HepG2 (cell line): ENCODE results near the gene PDGFD. TPM values are rescaled to one million over a fixed set of nuclear protein-coding genes. Genes with fewer than 3 reads are reported as not detected.

Experiments
- ATAC-seq: fragments of 200-7000 bp; cut with Tn5 transposase; 3 replicates; pipeline ENCODE4 v1.9.1; 2020; ENCODE audit warnings: mild to moderate bottlenecking, moderate library complexity
- BruUV-seq: library from RNA; stranded (reverse); fragments of 400-500 nt; replicated peaks from 2 replicates; lab custom pipeline; 2021; lab: Mats Ljungman, UMichigan
- CTCF ChIA-PET: fragments of 300-600 bp; formaldehyde crosslinking; extraction: SDS; loops from one replicate; lab custom pipeline; 2021; ENCODE audit warnings: low total read pairs, inconsistent platforms, low intra/inter-chr PET ratio; lab: Yijun Ruan, JAX
- POLR2A ChIA-PET: fragments of 350-600 bp; sonication (Branson Sonifier 250); formaldehyde crosslinking; loops from one replicate; lab custom pipeline; 2020; ENCODE audit warnings: antibody characterized with exemption, inconsistent platforms; lab: Yijun Ruan, JAX
- DNase-seq: peaks from one replicate; pipeline ENCODE4 v3.0.0-alpha.2; 2015; ENCODE audit warnings: low spot score
- FAIRE-seq: peaks from 3 replicates; lab custom pipeline; 2011; peaks lifted over from hg19 to GRCh38; lab: Jason Lieb, UNC
- H2AFZ ChIP-seq: one replicate; pipeline ENCODE4 v1.6.1; 2011; ENCODE audit warnings: low read length, inconsistent platforms
- H3K27ac ChIP-seq: fragments of 300-600 bp; 3 replicates; pipeline ENCODE4 v1.8.0; 2011; ENCODE audit warnings: mixed run types, mild to moderate bottlenecking, mixed read lengths, low read length, inconsistent platforms; ENCODE audit not compliant: insufficient read depth; ENCODE audit errors: extremely low read length
- H3K27me3 ChIP-seq, 2 experiments: fragments of 200-600 bp in 1 of 2; 2 replicates in 1 of 2; 3 replicates in 1 of 2; pipeline versions ENCODE4 v1.6.0 to v1.8.0; 2011; ENCODE audit warnings: low read length in 2 of 2, mild to moderate bottlenecking in 2 of 2, moderate library complexity in 2 of 2, inconsistent platforms in 1 of 2; ENCODE audit not compliant: insufficient read depth in 2 of 2, control insufficient read depth in 1 of 2
- H3K36me3 ChIP-seq, 2 experiments: fragments of 200-600 bp in 1 of 2; replicated peaks in 1 of 2; 2 replicates in 1 of 2; 3 replicates in 1 of 2; pipeline versions ENCODE4 v1.5.1 to v1.8.0; 2011; ENCODE audit warnings: low read length in 2 of 2, inconsistent platforms in 1 of 2; ENCODE audit not compliant: insufficient read depth in 2 of 2, control insufficient read depth in 1 of 2
- H3K4me1 ChIP-seq: 2 replicates; pipeline ENCODE4 v1.5.1; 2012; ENCODE audit warnings: low read length, inconsistent platforms; ENCODE audit not compliant: insufficient read depth
- H3K4me2 ChIP-seq: 2 replicates; pipeline ENCODE4 v1.6.0; 2011; ENCODE audit warnings: low read depth, low read length, inconsistent platforms
- H3K4me3 ChIP-seq, 3 experiments: fragments of 200-600 bp in 1 of 3; sonication (generic), shearing (Covaris generic) in 1 of 3; replicated peaks in 1 of 3; 2 replicates each; pipeline ENCODE4 v1.5.1; 2011 to 2016; ENCODE audit warnings: low read length in 3 of 3, inconsistent platforms in 2 of 3, low read depth in 2 of 3, mild to moderate bottlenecking in 2 of 3, control low read depth in 1 of 3, mixed read lengths in 1 of 3; ENCODE audit not compliant: insufficient read depth in 1 of 3
- H3K79me2 ChIP-seq: one replicate; pipeline ENCODE4 v1.6.1; 2011; ENCODE audit warnings: low read length, inconsistent platforms; ENCODE audit not compliant: insufficient read depth
- H3K9ac ChIP-seq: 2 replicates; pipeline ENCODE4 v1.6.0; 2011; ENCODE audit warnings: mild to moderate bottlenecking, low read depth, low read length, inconsistent platforms; ENCODE audit not compliant: insufficient read depth
- H3K9me3 ChIP-seq: 2 replicates; pipeline ENCODE4 v1.5.1; 2012; ENCODE audit warnings: mild to moderate bottlenecking, low read length
- H4K20me1 ChIP-seq: 2 replicates; pipeline ENCODE4 v1.6.0; 2011; ENCODE audit warnings: inconsistent platforms, mild to moderate bottlenecking, low read length, moderate library complexity; ENCODE audit not compliant: insufficient read depth
- DDIT3 ChIP-seq: sonication (generic); formaldehyde crosslinking; IDR thresholded peaks from 2 replicates; pipeline ENCODE4 v1.4.0; 2020; ENCODE audit warnings: mild to moderate bottlenecking, missing genetic modification reagents
- IKZF5 ChIP-seq: IDR thresholded peaks from 2 replicates; pipeline ENCODE4 v1.6.1; 2018; ENCODE audit warnings: missing genetic modification reagents, mild to moderate bottlenecking, missing compliant biosample characterization
- NKX3-1 ChIP-seq: sonication (generic); formaldehyde crosslinking; IDR thresholded peaks from 2 replicates; pipeline ENCODE4 v1.5.0; 2020; ENCODE audit warnings: missing genetic modification reagents
- NRL ChIP-seq: sonication (generic); formaldehyde crosslinking; IDR thresholded peaks from 2 replicates; pipeline ENCODE4 v1.5.0; 2020; ENCODE audit warnings: missing genetic modification reagents, mild to moderate bottlenecking, moderate library complexity, borderline replicate concordance
- PHB2 ChIP-seq: fragments of 450-650 bp; IDR thresholded peaks from 2 replicates; pipeline ENCODE4 v1.6.1; 2018; ENCODE audit not compliant: partially characterized antibody
- SMAD1 ChIP-seq: sonication (generic); formaldehyde crosslinking; IDR thresholded peaks from 2 replicates; pipeline ENCODE4 v1.4.0; 2020; ENCODE audit warnings: missing genetic modification reagents, low read depth, mild to moderate bottlenecking, borderline replicate concordance
- SMYD3 ChIP-seq: sonication (generic); formaldehyde crosslinking; IDR thresholded peaks from 2 replicates; pipeline ENCODE4 v1.8.1; 2023; ENCODE audit warnings: mild to moderate bottlenecking, missing genetic modification reagents
- ZNF12 ChIP-seq: sonication (generic); formaldehyde crosslinking; IDR thresholded peaks from 2 replicates; pipeline ENCODE4 v1.5.0; 2020; ENCODE audit warnings: missing genetic modification reagents
- ZNF224 ChIP-seq: sonication (generic); formaldehyde crosslinking; IDR thresholded peaks from 2 replicates; pipeline ENCODE4 v1.5.0; 2020; ENCODE audit warnings: mild to moderate bottlenecking, missing genetic modification reagents
- ZNF337 ChIP-seq: sonication (generic); formaldehyde crosslinking; IDR thresholded peaks from 2 replicates; pipeline ENCODE4 v1.5.1; 2020; ENCODE audit warnings: missing genetic modification reagents, low read depth, mild to moderate bottlenecking, borderline replicate concordance
- ZNF432 ChIP-seq: sonication (generic); formaldehyde crosslinking; IDR thresholded peaks from 2 replicates; pipeline ENCODE4 v1.5.0; 2020; ENCODE audit warnings: missing genetic modification reagents, mild to moderate bottlenecking, borderline replicate concordance
- ZNF503 ChIP-seq: sonication (generic); formaldehyde crosslinking; IDR thresholded peaks from 2 replicates; pipeline ENCODE4 v1.4.0; 2020; ENCODE audit warnings: missing genetic modification reagents
- ZNF747 ChIP-seq: sonication (generic); formaldehyde crosslinking; IDR thresholded peaks from 2 replicates; pipeline ENCODE4 v1.8.1; 2023; ENCODE audit warnings: missing genetic modification reagents, mild to moderate bottlenecking, borderline replicate concordance
- ZNF841 ChIP-seq: sonication (generic); formaldehyde crosslinking; IDR thresholded peaks from 2 replicates; pipeline ENCODE4 v1.8.1; 2023; ENCODE audit warnings: missing genetic modification reagents, borderline replicate concordance
- WGBS: methylation state at CpG from one replicate; pipeline ENCODE4 v1.1.6; 2017; ENCODE audit warnings: low lambda C conversion rate; 5-methylcytosine and 5-hydroxymethylcytosine counted together
- in situ Hi-C: cut with HindIII; loops from 2 replicates; pipeline ENCODE4 v1.10.0; 2017; ENCODE audit warnings: low pct_unique_long_range_greater_than_20kb; ENCODE audit not compliant: extremely low pct_ligation_motif_present
- intact Hi-C: fragments of 100-400 bp; cut with micrococcal nuclease; formaldehyde crosslinking; loops from one replicate; pipeline ENCODE4 v1.10.0; 2022; ENCODE audit not compliant: unreplicated experiment
- polyA plus RNA-seq, 8 experiments: library from polyadenylated mRNA; depleted of rRNA in 3 of 8; stranded (reverse) in 7 of 8; unstranded in 1 of 8; fragments of >200 nt; fragmentation: Illumina TruSeq in 4 of 8; extraction: Trizol in 4 of 8; gene quantifications; 2 replicates each; pipeline versions ENCODE4 v1.2.1 to v1.2.3, GENCODE V29; 2011 to 2016; ENCODE audit warnings: low read depth in 4 of 8, missing spikeins in 1 of 8, mixed read lengths in 1 of 8; ENCODE audit not compliant: insufficient read depth in 1 of 8
- total RNA-seq, 5 experiments: library from RNA; depleted of rRNA; stranded (reverse); fragments of >200 nt; fragmentation: Illumina TruSeq; extraction: Trizol; gene quantifications; 2 replicates each; pipeline ENCODE4 v1.2.3, GENCODE V29; 2016; ENCODE audit warnings: low read depth in 1 of 5
- TF ChIP-seq, protein P1 (sequence below): sonication (generic); formaldehyde crosslinking; IDR thresholded peaks from 2 replicates; pipeline ENCODE4 v1.5.1; 2020; ENCODE audit warnings: mild to moderate bottlenecking, missing genetic modification reagents, moderate library complexity
- TF ChIP-seq, protein P2 (sequence below): sonication (generic); formaldehyde crosslinking; conservative IDR thresholded peaks from 2 replicates; pipeline ENCODE4 v1.4.0; 2020; ENCODE audit warnings: missing genetic modification reagents

PDGFD gene
- total and polyA plus RNA-seq, 2 of the 13 experiments (the other 11 are each of a cell fraction or from before 2014, with no cell fraction given) = 0.09 to 0.29 TPM

GRCh38 chr11:104054911-104055529, 108.9 kb downstream of the PDGFD start:
- Histone ChIP-seq H4K20me1 (no peaks in the 10 kb centered on the region), H3K79me2 (no peaks in the 10 kb centered on the region), H3K27ac (no peak overlapping the region), H3K4me1 (no peaks in the 10 kb centered on the region), H3K4me3 (no peak overlapping the region), H3K4me2 (no peak overlapping the region), H2AFZ (no peak overlapping the region), H3K27me3 (no peaks in the 10 kb centered on the region), H3K9ac (no peak overlapping the region), H3K9me3 (no peaks in the 10 kb centered on the region), H3K36me3 (no peaks in the 10 kb centered on the region)
- no peak for DNase-seq
- in situ Hi-C loops = no loop called here
- no peak for ATAC-seq
- ChIA-PET CTCF (no interaction called here), POLR2A (no interaction called here)
- no TSS peak for BruUV-seq
- intact Hi-C loops = no loop called here
- WGBS = 30% methylated on average over 4 of the region's 4 CpGs
- FAIRE-seq = no peak
- TF ChIP-seq ZNF747 (CRISPR knock-in tag) (no peak), ZNF224 (CRISPR knock-in tag) (no peak), PHB2 (no peak), ZNF12 (no peak), NRL (no peak), SMYD3 (CRISPR knock-in tag) (no peak), ZNF337 (CRISPR knock-in tag) (no peak), DDIT3 (CRISPR knock-in tag) (no peak), SMAD1 (no peak), ZNF841 (CRISPR knock-in tag) (no peak), IKZF5 (CRISPR knock-in tag) (no peak), ZNF503 (no peak), NKX3-1 (CRISPR knock-in tag) (no peak), ZNF432 (CRISPR knock-in tag) (no peak)
- TF ChIP-seq, protein P1, sequence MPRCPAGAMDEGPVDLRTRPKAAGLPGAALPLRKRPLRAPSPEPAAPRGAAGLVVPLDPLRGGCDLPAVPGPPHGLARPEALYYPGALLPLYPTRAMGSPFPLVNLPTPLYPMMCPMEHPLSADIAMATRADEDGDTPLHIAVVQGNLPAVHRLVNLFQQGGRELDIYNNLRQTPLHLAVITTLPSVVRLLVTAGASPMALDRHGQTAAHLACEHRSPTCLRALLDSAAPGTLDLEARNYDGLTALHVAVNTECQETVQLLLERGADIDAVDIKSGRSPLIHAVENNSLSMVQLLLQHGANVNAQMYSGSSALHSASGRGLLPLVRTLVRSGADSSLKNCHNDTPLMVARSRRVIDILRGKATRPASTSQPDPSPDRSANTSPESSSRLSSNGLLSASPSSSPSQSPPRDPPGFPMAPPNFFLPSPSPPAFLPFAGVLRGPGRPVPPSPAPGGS (CRISPR knock-in tag) = no peak
- TF ChIP-seq, protein P2, sequence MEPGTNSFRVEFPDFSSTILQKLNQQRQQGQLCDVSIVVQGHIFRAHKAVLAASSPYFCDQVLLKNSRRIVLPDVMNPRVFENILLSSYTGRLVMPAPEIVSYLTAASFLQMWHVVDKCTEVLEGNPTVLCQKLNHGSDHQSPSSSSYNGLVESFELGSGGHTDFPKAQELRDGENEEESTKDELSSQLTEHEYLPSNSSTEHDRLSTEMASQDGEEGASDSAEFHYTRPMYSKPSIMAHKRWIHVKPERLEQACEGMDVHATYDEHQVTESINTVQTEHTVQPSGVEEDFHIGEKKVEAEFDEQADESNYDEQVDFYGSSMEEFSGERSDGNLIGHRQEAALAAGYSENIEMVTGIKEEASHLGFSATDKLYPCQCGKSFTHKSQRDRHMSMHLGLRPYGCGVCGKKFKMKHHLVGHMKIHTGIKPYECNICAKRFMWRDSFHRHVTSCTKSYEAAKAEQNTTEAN (CRISPR knock-in tag) = no peak
